HG03060 (cell line): Measurements from ENCODE around the gene DNAJC5.
"Not testable (repeated sequence)": the region's sequence is repeated elsewhere in the genome, so short reads cannot be mapped to it uniquely, and the experiment has no call there.

Source experiments
- ATAC-seq: cut with Tn5 transposase; IDR thresholded peaks from one replicate; pipeline ENCODE4 v1.9.1; 2021; ENCODE audit warnings: low read depth, moderate number of reproducible peaks; ENCODE audit not compliant: unreplicated experiment

Gene DNAJC5

GRCh38 chr20:63951398-63952209, 56.7 kb downstream of the DNAJC5 start:
- no peak for ATAC-seq

GRCh38 chr20:63952210-63952535, 57.2 kb downstream of the DNAJC5 start:
- no peak for ATAC-seq

- no peak for ATAC-seq
Measured at GRCh38 chr20:63952769-63953168, 57.8 kb downstream of the DNAJC5 start.

- ATAC-seq: no peak
Measured at GRCh38 chr20:63953764-63954429, 59.0 kb downstream of the DNAJC5 start.

- no peak for ATAC-seq
Measured at GRCh38 chr20:63955281-63955826, 60.4 kb downstream of the DNAJC5 start.

- ATAC-seq: peak; percentile 42
Measured at GRCh38 chr20:63955827-63956663, 61.1 kb downstream of the DNAJC5 start, which contains the start of gene UCKL1. TSS of gene UCKL1 (minus strand) at chr20:63956416. CDS start at chr20:63956372, 44 bp downstream.

- peak; percentile 3 for ATAC-seq
Measured at GRCh38 chr20:63956664-63957003, 61.7 kb downstream of the DNAJC5 start.

- ATAC-seq: peak; percentile 15
Measured at GRCh38 chr20:63957004-63957689, 62.2 kb downstream of the DNAJC5 start.

GRCh38 chr20:63957690-63958441, 62.9 kb downstream of the DNAJC5 start:
- ATAC-seq: no peak

GRCh38 chr20:63958471-63958870, 63.5 kb downstream of the DNAJC5 start:
- ATAC-seq: no peak

GRCh38 chr20:63958964-63959698, 64.2 kb downstream of the DNAJC5 start:
- no peak for ATAC-seq

- ATAC-seq: no peak
Measured at GRCh38 chr20:63959699-63960075, 64.8 kb downstream of the DNAJC5 start.

GRCh38 chr20:63960654-63961621, 66.0 kb downstream of the DNAJC5 start:
- not testable (repeated sequence) for ATAC-seq

- no peak for ATAC-seq
Measured at GRCh38 chr20:63961664-63962425, 66.9 kb downstream of the DNAJC5 start.

GRCh38 chr20:63962426-63963347, 67.8 kb downstream of the DNAJC5 start:
- ATAC-seq: no peak

- no peak for ATAC-seq
Measured at GRCh38 chr20:63963348-63963741, 68.4 kb downstream of the DNAJC5 start.
